ENCODE measurements around the gene CAMK4. TPM values are rescaled to one million over a fixed set of nuclear protein-coding genes. Genes with fewer than 3 reads are reported as not detected.

Gene CAMK4
- total and polyA plus RNA-seq, 7 donors: 0.02 to 1.00 (median 0.15) TPM; not detected in 1

DNA sequence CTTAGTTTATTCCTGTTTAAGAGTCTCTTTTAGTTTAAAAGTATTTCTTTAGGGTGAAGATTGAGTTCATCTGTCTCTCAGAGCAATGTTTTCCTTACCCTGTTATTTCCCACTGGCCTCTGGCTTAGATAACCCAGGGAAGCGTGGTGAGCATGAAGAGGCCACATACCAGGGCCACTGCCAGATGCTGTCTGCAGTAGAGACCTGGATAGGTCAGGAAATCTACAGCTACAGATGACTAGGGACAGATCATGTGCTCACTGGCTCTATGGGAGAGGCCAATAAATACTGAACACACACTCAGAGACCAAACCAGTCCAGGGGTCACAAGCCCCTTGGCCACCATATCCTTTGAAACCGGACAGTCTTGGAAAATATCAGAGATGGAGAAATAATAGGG lies 136.0 kb downstream of the CAMK4 start:
- H3K4me3 ChIP-seq: no peak overlapping the region
- ATAC-seq: no peak

DNA sequence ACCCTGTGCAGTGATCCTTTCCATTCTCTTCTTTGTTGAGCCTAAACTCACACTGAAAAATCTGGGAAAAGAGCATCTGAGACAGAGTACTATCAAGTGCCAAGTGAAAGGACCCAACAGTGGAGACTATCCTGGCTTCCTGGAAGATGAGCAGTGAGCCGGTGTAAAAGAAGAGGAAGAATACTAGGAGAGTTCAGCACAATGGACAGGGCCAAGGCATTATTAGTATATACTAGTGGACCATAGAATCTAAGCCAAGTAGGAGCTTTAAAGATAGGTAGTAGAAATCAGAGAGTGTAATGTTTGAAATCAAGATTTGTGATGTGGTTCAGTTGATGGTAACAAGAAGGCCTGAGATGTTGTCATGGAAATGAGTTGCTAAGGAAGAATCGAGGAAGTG lies 140.8 kb downstream of the CAMK4 start:
- ATAC-seq: no peak
- Histone ChIP-seq H3K27ac (no peak overlapping the region), H3K27me3 (ENCODE audit: insufficient read depth in 3 of 3, low read length in 2 of 3) (no peaks in the 10 kb centered on the region), H3K4me1 (no peaks in the 10 kb centered on the region), H3K9me3 (no peaks in the 10 kb centered on the region), H3K4me3 (no peak overlapping the region), H3K36me3 (ENCODE audit: insufficient read depth in 1 of 2, low read depth in 1 of 2) (no peaks in the 10 kb centered on the region)
- intact Hi-C loops (cut with DNase I): no loop called here
- TF ChIP-seq, protein P1, sequence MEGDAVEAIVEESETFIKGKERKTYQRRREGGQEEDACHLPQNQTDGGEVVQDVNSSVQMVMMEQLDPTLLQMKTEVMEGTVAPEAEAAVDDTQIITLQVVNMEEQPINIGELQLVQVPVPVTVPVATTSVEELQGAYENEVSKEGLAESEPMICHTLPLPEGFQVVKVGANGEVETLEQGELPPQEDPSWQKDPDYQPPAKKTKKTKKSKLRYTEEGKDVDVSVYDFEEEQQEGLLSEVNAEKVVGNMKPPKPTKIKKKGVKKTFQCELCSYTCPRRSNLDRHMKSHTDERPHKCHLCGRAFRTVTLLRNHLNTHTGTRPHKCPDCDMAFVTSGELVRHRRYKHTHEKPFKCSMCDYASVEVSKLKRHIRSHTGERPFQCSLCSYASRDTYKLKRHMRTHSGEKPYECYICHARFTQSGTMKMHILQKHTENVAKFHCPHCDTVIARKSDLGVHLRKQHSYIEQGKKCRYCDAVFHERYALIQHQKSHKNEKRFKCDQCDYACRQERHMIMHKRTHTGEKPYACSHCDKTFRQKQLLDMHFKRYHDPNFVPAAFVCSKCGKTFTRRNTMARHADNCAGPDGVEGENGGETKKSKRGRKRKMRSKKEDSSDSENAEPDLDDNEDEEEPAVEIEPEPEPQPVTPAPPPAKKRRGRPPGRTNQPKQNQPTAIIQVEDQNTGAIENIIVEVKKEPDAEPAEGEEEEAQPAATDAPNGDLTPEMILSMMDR (IDR thresholded peaks at IDR 0.05): no peak
- 65 to 84% (median 72%) methylated on average over 2 of the region's 2 CpGs for WGBS, 3 donors
- DNase-seq: no peak

More for the DNA sequence above, 136.0 kb downstream of the CAMK4 start:
- no peaks in the 10 kb centered on the region for H3K27me3 ChIP-seq (ENCODE audit: insufficient read depth in 3 of 3, low read length in 2 of 3)
- DNase-seq: no peak
- no peaks in the 10 kb centered on the region for H3K4me1 ChIP-seq
- intact Hi-C loops (cut with DNase I): no loop called here
- no peaks in the 10 kb centered on the region for H3K36me3 ChIP-seq (ENCODE audit: insufficient read depth in 1 of 2, low read depth in 1 of 2)
- TF ChIP-seq, protein P1 (IDR thresholded peaks at IDR 0.05): no peak
- no peak overlapping the region for H3K27ac ChIP-seq
- 63 to 71% (median 65%) methylated on average over 2 of the region's 2 CpGs for whole genome bisulfite sequencing, 3 donors
- H3K9me3 ChIP-seq: no peaks in the 10 kb centered on the region

DNA sequence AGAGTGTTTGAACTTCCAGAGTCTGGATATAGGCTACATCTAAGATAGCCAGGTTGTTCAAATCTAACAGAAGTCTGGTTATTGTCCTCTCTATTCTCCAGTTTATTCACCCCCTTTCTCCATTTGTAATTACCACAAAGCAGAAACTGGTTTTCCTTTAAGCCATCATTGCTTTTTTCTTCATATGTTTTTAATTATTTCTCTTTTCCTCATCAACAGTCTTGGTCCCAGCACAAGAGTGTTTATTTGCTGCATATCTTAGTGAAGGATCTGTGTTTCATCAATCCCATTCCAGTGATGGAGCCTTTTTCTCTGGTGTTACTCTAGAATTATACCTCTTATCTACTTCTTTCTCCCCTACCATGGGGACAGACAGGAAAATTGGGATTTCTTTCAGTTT lies 142.2 kb downstream of the CAMK4 start:
- intact Hi-C loops (cut with DNase I): no loop called here
- Histone ChIP-seq H3K36me3 (ENCODE audit: insufficient read depth in 1 of 2, low read depth in 1 of 2) (no peaks in the 10 kb centered on the region), H3K4me1 (no peaks in the 10 kb centered on the region), H3K27ac (no peak overlapping the region), H3K4me3 (no peak overlapping the region), H3K9me3 (no peaks in the 10 kb centered on the region), H3K27me3 (ENCODE audit: insufficient read depth in 3 of 3, low read length in 2 of 3) (no peaks in the 10 kb centered on the region)
- ATAC-seq (no peak), DNase-seq (no peak)
- TF ChIP-seq, protein P1 (IDR thresholded peaks at IDR 0.05): no peak

DNA sequence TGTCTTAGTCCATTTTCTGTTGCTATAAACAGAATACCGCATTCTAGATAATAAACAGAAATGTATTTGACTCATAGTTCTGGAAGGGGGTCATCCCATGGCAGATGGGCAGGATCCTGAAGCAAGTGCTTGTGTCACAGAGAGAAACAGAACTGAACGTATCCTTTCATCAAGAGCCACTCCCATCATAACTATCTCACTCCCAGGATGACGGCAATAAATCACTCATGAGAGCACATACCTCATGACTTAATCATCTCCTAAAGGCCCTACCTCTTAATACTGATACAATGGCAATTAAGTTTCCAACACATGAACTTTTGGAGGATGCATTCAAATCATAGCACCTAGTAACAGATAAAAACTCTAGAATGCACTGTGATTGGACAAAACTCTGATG lies 142.9 kb downstream of the CAMK4 start:
- H3K27me3 ChIP-seq (ENCODE audit: insufficient read depth in 3 of 3, low read length in 2 of 3): no peaks in the 10 kb centered on the region
- TF ChIP-seq, protein P1 (IDR thresholded peaks at IDR 0.05): no peak
- ATAC-seq: no peak
- H3K4me1 ChIP-seq: no peaks in the 10 kb centered on the region
- H3K36me3 ChIP-seq (ENCODE audit: insufficient read depth in 1 of 2, low read depth in 1 of 2): no peaks in the 10 kb centered on the region
- intact Hi-C loops (cut with DNase I): no loop called here
- DNase-seq: no peak
- no peak overlapping the region for H3K4me3 ChIP-seq
- no peaks in the 10 kb centered on the region for H3K9me3 ChIP-seq
- no peak overlapping the region for H3K27ac ChIP-seq
- WGBS, 3 donors: 79 to 84% (median 84%) methylated on average over 3 of the region's 3 CpGs

DNA sequence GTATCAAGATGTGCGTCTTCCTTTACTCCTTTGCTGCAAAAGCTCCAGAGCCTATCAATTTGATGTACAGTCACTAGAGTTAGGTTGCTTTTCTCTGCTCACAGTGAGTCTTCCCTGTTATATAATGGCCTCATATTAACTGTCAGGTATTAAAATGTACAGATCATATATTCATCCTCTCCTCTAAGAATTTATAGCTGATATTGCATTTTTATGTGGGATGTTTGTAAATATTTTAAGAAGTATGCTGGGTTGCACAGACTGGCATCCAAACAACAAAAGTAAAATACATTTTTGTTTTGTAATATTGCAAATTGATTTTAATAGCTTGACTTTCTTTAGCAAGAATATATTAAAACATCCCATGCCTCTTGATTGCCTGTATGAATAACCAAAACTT lies 148.6 kb downstream of the CAMK4 start:
- Histone ChIP-seq H3K27me3 (ENCODE audit: insufficient read depth in 3 of 3, low read length in 2 of 3) (no peaks in the 10 kb centered on the region), H3K4me1 (no peaks in the 10 kb centered on the region), H3K9me3 (no peaks in the 10 kb centered on the region), H3K36me3 (ENCODE audit: insufficient read depth in 1 of 2, low read depth in 1 of 2) (no peaks in the 10 kb centered on the region), H3K27ac (no peak overlapping the region), H3K4me3 (no peak overlapping the region)
- DNase-seq (no peak), ATAC-seq (no peak)
- TF ChIP-seq, protein P1 (IDR thresholded peaks at IDR 0.05): no peak
- 97 to 100% (median 100%) methylated on average over 1 of the region's 1 CpG for WGBS, 3 donors
- intact Hi-C loops (cut with DNase I): no loop called here

All from psoas muscle (tissue), 8 donors.